Testis (tissue), 2 donors: ENCODE data around the gene KCNJ10.

Experiments used
- CTCF ChIP-seq, 3 experiments: fragments of 450-650 bp in 2 of 3; fragments of 200-600 bp in 1 of 3; sonication (generic) in 1 of 3; IDR thresholded peaks; one replicate each; pipeline ENCODE4 v1.5.1; 2016 to 2019; ENCODE audit warnings: antibody characterized with exemption in 3 of 3, mild to moderate bottlenecking in 2 of 3, moderate library complexity in 1 of 3
- POLR2A ChIP-seq: fragments of 450-650 bp; IDR thresholded peaks from one replicate; pipeline ENCODE4 v1.6.1; 2017; ENCODE audit warnings: antibody characterized with exemption, mild to moderate bottlenecking, moderate library complexity

GRCh38 chr1:160104486-160104885, 34.5 kb upstream of the KCNJ10 start:
- TF ChIP-seq CTCF (IDR thresholded peaks at IDR 0.05), result no peak
- TF ChIP-seq POLR2A, result no peak
